Peyer's patch (tissue), 4 donors: ENCODE data around the gene RTN4. TPM values are rescaled to one million over a fixed set of nuclear protein-coding genes. Genes with fewer than 3 reads are reported as not detected.

Experiments used
- DNase-seq, 3 donors: peaks; one replicate each; pipeline ENCODE4 v3.0.0-alpha.2; 2017 to 2019
- H3K27ac ChIP-seq, 4 donors: fragments of 200-600 bp; sonication (generic); one replicate each; pipeline ENCODE4 v1.5.1; 2016 to 2019
- H3K27me3 ChIP-seq, 2 donors: fragments of 200-600 bp; sonication (generic); one replicate each; pipeline ENCODE4 v1.5.1; 2019
- H3K36me3 ChIP-seq, 3 donors: fragments of 200-600 bp; sonication (generic); one replicate each; pipeline ENCODE4 v1.5.1; 2016 to 2019
- H3K4me1 ChIP-seq, 4 donors: fragments of 200-600 bp; sonication (generic); one replicate each; pipeline ENCODE4 v1.5.1; 2016 to 2019
- H3K4me3 ChIP-seq, 4 donors: fragments of 200-600 bp; sonication (generic); 1 replicate in 3 of 4; 2 replicates in 1 of 4; pipeline ENCODE4 v1.5.1; 2016 to 2019; ENCODE audit warnings: mild to moderate bottlenecking in 1 of 4
- H3K9me3 ChIP-seq, 4 donors: fragments of 200-600 bp; sonication (generic); one replicate each; pipeline ENCODE4 v1.5.1; 2016 to 2019; ENCODE audit warnings: mild to moderate bottlenecking in 1 of 4
- POLR2A ChIP-seq, 2 donors: fragments of 450-650 bp; IDR thresholded peaks; one replicate each; pipeline ENCODE4 v1.5.1; 2017; ENCODE audit warnings: antibody characterized with exemption in 2 of 2, mild to moderate bottlenecking in 2 of 2, moderate library complexity in 2 of 2
- total RNA-seq, 4 donors: library from RNA; depleted of rRNA; stranded (reverse); fragments of >200 nt; gene quantifications; one replicate each; pipeline ENCODE4 v1.1.0, GENCODE V29; 2016
- TF ChIP-seq, protein P1 (sequence below), 6 experiments: fragments of 450-650 bp in 4 of 6; fragments of 200-600 bp in 2 of 6; sonication (generic) in 1 of 6; IDR thresholded peaks; one replicate each; pipeline ENCODE4 v1.5.1; 2017 to 2019; ENCODE audit warnings: antibody characterized with exemption in 6 of 6, mild to moderate bottlenecking in 3 of 6, moderate library complexity in 1 of 6

The RTN4 gene
- total RNA-seq, 4 donors from 2014 or later = 140 to 313 (median 195) TPM

DNA sequence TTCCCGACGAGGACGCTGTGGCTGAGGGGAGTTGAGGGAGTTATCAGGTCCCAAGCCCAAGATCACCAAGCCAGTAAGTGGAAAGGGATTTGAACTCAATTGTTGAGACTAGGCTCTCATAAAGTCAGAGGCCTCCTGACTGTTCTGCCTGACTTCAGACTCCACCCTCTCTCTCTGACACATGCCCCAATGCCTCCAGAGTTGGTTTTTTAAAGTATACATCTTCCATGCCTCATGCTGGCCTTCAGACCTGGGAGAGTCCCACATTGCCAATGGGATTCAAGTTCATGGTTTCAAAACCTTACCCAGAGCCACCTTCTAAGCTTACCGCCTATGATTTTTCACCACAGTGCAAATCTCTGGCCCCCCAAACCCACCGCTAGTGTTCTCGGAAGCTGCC lies 100.8 kb downstream of the RTN4 start:
- Histone ChIP-seq H3K9me3 (no peaks in the 10 kb centered on the region), H3K4me1 (no peaks in the 10 kb centered on the region), H3K27ac (no peak overlapping the region), H3K36me3 (no peaks in the 10 kb centered on the region), H3K27me3 (no peaks in the 10 kb centered on the region), H3K4me3 (no peak overlapping the region)
- no peak for TF ChIP-seq POLR2A (IDR thresholded peaks at IDR 0.05)
- TF ChIP-seq, protein P1, sequence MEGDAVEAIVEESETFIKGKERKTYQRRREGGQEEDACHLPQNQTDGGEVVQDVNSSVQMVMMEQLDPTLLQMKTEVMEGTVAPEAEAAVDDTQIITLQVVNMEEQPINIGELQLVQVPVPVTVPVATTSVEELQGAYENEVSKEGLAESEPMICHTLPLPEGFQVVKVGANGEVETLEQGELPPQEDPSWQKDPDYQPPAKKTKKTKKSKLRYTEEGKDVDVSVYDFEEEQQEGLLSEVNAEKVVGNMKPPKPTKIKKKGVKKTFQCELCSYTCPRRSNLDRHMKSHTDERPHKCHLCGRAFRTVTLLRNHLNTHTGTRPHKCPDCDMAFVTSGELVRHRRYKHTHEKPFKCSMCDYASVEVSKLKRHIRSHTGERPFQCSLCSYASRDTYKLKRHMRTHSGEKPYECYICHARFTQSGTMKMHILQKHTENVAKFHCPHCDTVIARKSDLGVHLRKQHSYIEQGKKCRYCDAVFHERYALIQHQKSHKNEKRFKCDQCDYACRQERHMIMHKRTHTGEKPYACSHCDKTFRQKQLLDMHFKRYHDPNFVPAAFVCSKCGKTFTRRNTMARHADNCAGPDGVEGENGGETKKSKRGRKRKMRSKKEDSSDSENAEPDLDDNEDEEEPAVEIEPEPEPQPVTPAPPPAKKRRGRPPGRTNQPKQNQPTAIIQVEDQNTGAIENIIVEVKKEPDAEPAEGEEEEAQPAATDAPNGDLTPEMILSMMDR (IDR thresholded peaks at IDR 0.05) = no peak
- DNase-seq = no peak

DNA sequence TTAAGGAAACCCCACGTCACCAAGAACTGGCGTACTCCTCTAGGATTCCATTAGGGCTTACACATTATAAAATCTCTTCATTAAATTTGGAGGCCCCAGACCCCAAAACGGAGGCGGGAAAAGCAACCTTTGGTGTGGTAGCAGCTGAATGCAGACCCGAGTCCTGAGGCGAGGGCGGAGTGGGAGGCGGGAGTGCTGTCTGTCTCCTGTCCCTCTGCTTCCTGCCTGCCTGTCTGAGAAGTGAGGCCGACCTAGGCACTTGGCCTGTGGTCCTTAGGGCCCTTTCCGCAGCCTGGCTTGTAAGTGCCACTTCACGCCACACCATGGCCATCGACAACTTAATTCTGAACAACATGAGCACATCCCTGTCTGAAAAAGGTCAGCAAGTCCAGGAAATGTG lies 102.1 kb downstream of the RTN4 start:
- no peaks in the 10 kb centered on the region for H3K4me1 ChIP-seq
- no peaks in the 10 kb centered on the region for H3K27me3 ChIP-seq
- DNase-seq = no peak
- no peak for TF ChIP-seq POLR2A (IDR thresholded peaks at IDR 0.05)
- TF ChIP-seq, protein P1 (IDR thresholded peaks at IDR 0.05) = no peak
- no peak overlapping the region for H3K27ac ChIP-seq
- no peaks in the 10 kb centered on the region for H3K36me3 ChIP-seq
- no peak overlapping the region for H3K4me3 ChIP-seq
- H3K9me3 ChIP-seq = no peaks in the 10 kb centered on the region

DNA sequence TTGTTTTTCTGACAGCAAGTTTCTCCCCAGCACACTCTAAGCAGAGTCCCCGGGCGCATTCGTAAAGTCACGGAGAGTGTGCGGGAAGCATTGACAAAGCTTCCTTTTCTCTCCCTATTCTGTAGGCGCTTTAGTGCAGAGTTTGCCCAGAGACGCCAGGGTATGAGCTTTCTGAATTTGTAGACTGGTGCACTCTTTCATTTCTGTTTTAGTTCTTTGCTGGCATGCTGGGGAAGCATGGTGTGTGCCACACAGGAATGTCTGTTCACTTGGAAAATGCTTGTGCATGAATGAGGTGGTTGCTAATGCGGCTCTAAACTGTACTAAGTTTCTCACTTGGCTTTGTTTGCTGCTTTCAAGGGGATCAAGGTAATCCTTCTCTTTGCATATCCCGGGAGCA lies 102.6 kb downstream of the RTN4 start:
- Histone ChIP-seq H3K4me3 (no peak overlapping the region), H3K9me3 (no peaks in the 10 kb centered on the region), H3K4me1 (no peaks in the 10 kb centered on the region), H3K27me3 (no peaks in the 10 kb centered on the region), H3K27ac (no peak overlapping the region), H3K36me3 (no peaks in the 10 kb centered on the region)
- TF ChIP-seq POLR2A (IDR thresholded peaks at IDR 0.05) = no peak
- TF ChIP-seq, protein P1 (IDR thresholded peaks at IDR 0.05) = no peak
- no peak for DNase-seq

DNA sequence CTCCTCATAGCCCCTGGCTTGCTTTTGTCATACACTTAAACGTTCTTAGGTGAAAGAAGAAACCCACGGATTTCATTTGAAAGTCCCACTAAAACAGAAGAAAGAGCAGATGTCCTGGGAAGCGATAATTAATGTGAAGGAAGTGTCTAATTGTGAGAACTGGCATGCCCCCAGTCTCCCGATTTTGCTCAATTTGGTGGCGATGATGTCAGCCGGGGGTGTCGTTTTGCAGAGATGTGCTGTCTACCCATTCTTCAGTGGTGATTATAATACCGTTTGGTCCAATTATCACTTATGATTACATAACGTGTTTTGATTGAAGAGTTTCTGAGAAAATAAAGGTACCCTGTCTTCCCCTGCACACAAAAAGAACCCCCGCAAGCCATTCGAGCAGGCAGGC lies 103.1 kb downstream of the RTN4 start:
- no peak overlapping the region for H3K27ac ChIP-seq
- no peak overlapping the region for H3K4me3 ChIP-seq
- TF ChIP-seq POLR2A (IDR thresholded peaks at IDR 0.05) = no peak
- TF ChIP-seq, protein P1 (IDR thresholded peaks at IDR 0.05) = no peak
- no peaks in the 10 kb centered on the region for H3K9me3 ChIP-seq
- no peaks in the 10 kb centered on the region for H3K4me1 ChIP-seq
- H3K36me3 ChIP-seq = no peaks in the 10 kb centered on the region
- no peaks in the 10 kb centered on the region for H3K27me3 ChIP-seq
- DNase-seq = no peak

DNA sequence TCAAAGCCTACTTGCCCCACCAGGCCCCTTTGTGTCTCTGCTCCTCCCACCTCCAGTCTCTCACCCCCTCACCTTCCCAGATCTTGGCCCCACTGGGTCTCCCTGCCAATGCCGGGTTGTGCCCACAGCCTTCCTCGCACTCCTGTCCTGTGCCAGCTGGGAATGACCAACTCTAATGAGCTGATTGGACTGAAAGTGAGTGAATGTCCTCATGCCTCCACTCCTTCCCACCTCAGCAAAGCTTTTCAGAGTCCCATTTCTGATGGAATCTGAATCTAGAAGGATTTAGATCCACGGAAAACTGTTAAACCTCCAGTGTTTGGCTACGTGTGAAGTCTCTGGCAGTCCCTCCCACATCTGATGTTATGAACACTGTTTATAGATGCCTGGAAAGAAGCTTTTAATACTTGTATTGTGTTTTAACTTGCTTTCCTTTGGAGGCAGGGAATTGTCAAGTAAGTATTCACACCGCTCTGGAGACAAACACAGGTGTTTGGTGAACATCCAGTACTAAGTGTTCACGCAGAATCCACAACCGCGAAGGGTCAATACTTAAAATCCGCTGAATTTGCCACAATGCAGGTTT lies 103.9 kb downstream of the RTN4 start:
- DNase-seq = no peak
- no peaks in the 10 kb centered on the region for H3K4me1 ChIP-seq
- H3K9me3 ChIP-seq = no peaks in the 10 kb centered on the region
- no peaks in the 10 kb centered on the region for H3K36me3 ChIP-seq
- no peak overlapping the region for H3K4me3 ChIP-seq
- no peaks in the 10 kb centered on the region for H3K27me3 ChIP-seq
- TF ChIP-seq, protein P1 (IDR thresholded peaks at IDR 0.05) = no peak
- TF ChIP-seq POLR2A (IDR thresholded peaks at IDR 0.05) = no peak
- peak overlapping the region in 1 of 4 donors; percentile 45 for H3K27ac ChIP-seq
